HK-2 (cell line): ENCODE data around the gene ABI1.

ENCODE experiments used
- DNase-seq: peaks from one replicate; pipeline ENCODE4 v3.0.0-alpha.2; 2018; ENCODE audit not compliant: unreplicated experiment

Gene ABI1

DNA sequence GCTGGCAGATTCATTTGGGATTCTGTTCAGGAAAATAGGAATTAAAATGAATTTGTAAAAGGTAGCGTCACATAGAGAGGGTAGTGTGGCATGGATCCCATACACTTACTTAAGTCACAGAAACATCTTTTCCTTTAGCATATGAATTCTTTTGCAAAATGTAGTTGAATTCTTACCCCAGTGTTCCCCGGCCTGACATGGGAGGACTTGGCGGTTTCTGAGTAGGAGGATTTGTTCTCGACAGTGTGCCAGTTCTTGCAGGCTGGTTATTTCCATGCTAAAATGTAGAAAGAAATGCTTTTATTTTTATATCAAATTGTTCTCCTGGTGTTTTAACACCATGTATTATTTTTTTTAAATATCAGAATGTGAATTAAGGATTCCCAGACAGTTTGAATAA, 90.7 kb downstream of the ABI1 start:
- no peak for DNase-seq

DNA sequence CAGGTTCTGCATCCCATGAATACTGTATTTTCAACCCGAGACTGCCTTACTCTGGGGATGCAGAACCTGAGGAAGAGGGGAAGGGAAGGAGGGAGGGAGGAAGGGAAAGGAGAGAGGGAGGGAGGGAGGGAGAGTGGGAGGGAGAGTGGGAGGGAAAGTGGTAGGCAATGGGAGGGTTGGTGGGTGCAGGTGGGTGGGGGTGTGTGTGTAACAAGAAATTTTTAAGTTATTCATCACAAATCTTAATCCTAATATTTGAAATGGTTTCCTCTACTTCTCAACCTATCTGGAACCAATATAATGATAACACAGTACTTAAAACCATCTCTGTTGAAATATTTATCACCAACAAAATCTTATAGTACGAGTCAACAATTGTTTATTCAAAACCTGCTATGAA, 95.2 kb downstream of the ABI1 start:
- DNase-seq: no peak

DNA sequence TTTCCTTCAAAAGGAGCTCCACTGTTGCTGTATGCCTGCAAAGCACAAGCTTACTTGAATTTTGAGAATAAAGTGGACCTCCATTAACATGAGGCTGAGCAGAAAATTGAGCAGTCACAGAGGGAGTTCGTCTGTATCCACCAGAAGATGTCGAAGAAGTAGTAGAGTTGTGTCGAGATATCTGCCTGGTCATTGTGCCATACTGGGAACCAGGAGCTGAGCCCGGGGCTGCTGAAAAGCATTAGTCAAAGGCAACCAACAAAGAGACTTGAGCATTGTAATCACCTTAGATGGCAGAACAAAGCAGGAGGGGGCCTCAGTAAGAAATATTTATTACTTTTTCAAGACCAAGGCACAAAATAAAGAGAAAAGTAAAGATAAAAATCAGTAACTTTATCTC, 101.8 kb downstream of the ABI1 start:
- no peak for DNase-seq

DNA sequence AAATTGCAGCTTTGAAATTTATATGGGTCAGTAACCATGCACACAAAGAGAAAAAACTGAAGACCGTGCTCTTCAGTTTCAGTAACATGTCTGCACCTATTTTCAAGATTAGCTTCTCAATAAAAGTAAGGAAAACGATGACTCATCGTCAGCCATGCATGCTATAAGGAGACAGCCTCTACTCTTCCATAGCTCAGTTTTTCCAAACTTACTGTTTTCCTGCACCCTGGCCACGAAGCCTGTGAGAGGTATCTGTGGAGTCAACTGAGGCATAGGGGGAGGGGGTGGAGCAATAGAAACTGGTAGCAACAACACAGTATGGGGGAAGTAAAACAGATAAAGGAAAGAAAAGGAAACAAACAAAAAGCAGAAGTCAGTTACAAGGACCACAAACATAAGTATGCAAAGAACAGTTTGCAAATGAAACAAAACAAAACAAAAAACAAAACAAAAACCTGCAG, 105.3 kb downstream of the ABI1 start:
- DNase-seq: no peak

DNA sequence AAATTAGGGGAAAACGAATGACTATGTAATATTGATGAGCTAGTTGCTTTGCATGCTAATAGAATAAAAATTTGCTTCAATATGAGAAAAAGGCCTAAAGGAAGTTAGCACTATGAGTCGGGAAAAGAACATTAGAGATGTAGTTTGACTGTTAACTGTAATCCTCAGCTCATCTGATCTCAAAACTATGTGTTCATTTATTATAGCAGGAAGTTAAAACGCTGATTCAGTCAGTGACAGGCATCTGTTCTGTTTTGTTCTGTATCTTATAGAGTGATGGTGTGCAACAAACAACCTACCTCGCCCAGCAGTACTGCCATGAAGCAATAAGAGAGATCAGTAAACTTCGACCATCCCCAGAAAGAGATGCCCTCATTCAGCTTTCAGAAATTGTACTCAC, 114.7 kb downstream of the ABI1 start:
- no peak for DNase-seq

DNA sequence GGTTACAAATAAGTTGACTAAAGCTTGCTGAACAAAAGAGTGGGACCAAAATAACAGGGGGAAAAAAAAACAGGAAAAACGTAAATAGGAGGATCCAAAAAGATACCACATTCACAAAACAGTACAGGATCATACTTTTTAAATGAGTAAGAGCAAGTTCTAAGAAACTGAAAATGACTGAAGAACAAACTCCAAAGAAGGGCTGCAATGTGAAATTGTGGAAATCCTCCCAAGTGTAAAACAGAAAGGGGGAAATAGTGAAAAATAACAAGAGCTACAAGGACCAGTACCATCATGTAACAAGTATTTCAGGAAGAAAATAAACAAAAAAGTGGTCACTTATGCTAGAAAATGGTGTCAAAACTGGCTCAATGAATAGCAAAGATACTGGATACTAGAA, 116.9 kb downstream of the ABI1 start:
- DNase-seq: no peak

DNA sequence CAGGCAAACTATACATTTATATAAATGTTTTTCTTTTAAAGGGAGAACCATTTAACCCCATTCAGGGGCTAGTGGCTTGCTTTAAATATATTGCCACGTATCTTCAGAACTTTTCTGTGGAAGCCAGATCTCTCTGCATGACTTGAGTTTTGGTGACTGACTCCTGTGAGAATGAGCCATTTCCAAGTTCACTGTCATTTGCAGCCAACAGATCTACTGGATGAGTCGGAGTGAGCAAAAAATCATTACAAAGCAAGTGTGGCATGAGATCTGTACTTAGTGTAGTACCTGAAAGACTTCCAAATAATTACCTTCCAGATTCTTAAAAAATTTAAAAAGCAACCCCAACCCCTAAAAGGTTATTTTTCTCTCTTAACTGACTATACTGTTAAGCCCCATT, 117.7 kb downstream of the ABI1 start:
- DNase-seq: no peak

DNA sequence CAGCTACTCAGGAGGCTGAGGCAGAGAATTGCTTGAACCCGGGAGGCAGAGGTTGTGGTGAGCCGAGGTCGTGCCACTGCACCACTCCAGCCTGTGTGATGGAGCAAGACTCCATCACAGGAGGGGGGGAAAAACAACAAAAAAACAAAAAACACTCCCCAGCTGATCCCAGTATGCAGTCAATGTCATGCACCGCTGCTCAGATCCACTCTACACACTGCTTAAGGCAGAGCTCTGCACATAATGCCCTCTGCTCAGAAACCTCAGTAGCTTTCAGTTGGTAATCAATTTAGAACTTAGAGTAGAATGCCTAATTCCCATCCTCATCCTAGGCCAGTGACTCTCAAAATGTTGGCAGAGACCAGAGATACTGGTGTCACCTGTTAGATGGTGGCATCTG, 119.4 kb downstream of the ABI1 start:
- DNase-seq: no peak

DNA sequence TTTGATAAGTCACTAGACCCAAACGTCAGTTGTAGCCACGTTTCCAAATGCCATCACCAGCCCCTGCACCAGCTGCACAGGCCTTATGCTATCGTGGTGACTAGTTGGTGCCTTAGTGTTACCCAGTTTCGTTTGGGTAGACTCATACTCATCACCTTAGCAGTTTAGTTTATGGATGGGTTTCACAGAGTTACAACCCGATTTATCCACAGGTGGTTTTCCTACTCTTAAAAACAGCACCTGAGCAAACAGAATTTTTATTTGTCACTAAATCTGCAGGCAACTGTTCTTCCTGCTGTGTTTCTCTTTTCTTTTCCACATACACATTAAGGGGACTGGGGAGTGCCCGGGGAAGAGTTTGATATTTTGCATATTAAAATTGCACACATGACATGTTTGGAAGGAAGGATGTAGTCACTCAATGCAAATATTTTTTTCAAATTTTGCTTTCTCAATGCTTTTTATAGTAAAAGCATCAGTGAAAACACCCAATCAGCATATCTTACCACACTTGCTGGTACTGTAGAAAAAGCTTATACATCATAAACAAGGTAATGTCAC, 121.6 kb downstream of the ABI1 start:
- no peak for DNase-seq

DNA sequence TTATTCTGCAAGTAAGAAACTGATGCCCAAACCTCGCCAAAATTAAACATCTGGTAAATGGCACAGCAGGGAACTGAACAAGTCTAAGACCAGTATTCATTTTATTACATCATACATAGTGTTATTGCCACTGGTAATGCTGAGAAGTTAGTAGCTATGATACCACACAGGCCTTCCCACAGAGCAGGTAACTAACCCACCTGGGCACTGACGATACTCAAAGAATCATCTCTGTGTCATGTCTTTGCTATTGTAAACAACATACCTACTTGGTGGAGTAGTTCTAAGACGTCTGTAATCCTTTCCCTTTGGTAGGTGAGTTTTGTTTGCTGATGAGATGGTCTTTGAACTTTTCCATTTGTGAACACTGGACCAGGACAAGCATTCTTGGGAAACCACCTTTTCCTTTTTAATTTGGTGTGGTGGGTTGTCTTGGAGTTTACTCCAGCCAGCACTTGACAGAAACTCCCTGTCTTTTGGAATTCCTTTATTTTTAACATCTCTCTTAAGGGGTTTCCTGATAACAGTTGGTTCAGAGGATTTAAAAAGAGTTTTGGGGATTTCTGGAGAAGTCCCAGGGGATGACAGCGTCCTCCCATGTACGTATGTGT, 122.4 kb downstream of the ABI1 start:
- DNase-seq: no peak

DNA sequence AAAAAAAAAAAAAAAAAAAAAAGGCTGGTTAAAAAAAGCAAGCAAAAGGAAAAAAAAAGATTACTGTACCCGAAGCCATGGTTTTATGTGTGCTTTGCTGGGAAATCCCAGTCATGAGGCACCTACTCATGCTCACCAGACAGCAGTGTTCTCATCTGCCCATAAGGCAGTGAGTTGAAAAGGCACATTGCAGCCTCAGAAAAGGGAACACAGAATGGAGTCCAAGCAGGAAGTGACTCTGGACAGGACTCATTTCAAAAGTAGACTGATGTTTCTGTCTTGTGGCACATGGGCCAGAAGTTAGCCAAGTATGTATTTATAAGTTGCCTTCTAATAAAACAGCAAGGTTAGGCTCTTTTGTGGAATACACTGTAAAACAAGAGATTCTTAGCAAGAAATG, 123.0 kb downstream of the ABI1 start:
- peak; percentile 20 for DNase-seq

DNA sequence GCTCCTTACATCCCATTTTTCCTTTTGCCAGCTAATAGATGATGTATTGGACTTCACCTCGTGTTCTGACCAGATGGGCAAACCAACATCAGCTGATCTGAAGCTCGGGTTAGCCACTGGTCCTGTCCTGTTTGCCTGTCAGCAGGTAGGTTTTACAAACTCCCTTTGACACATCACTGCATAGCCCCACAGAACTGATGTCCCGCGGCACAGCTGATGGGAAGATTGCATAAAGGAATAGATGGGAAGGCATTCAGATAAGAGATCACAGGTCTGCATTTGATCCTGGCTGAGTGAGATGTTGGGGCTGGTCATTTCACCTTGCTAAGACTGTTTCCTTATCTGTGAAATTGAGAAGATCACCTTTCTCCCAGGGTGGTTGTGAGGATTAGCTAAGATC, 125.3 kb downstream of the ABI1 start:
- no peak for DNase-seq

DNA sequence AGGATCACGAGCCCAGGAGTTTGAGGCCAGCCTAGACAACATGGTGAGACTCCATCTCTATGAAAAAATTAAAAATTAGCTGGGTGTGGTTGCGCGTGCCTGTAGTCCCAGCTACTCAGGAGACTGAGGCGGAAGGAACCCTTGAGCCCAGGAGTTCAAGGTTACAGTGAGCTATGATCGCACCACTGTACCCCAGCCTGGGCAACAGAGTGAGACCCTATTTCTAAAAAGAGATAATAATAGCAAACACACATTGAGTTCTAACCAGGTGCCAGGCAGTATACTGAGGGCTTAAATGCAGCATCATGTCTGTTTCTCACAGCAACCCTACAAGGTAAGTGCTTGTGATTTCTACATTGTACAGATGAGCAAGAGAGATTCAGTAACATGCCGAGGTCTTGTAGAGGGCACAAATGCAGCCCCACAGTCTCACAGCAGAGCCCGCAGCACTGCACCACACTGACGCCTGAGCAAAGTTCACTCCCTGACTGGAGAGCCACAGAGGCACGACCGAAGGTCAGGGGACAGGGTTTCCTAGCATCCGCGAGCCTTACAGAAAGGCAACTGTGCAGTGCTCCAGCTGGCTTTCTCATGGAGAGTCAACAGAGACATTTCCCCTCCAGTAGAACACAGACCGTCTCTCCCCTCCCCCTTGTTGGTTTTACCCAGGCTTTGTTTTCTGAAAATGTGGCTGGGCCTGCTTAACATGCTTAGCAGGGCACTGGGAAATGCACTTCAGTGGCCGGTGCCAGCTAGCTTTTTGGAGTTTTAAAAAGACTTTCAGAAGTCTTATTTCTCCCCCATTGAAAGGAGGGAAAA, 126.8 kb downstream of the ABI1 start:
- DNase-seq: no peak

DNA sequence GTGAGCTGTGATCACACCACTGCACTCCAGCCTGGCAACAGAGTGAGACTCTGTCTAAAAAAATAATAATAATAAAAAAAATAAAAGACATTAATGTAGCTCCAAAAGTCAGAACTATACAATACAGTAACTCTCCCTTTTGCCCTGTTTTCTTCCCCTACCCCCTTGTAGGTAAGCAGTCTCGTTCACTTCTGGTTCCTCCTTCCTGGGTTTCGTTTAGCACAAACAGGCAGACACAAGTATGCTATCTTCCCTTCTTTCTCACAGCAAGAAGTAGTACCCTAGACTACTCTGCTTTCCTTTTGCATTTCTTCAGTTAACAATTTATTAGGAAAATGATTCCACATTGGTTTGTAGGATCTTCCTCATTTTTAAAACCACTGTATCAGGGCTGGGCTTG, 130.2 kb downstream of the ABI1 start:
- DNase-seq: no peak

DNA sequence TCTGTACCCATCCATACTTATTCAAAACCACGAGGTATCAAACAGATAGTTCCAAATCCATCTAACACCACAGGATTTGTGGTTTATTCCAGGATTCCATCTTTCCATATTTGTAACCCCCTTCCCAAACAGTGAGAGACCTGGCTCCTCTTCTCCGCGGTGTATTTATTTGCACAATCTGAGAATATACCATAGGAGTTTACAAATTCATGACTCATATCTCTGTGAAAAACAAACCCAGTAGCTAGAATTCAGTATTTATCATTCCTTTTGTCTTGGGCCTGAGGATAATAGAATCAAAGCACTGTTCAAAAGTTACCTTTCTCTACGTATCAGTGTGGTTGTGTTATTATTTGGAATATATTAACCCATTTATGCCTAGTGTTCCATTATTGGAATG, 131.4 kb downstream of the ABI1 start:
- no peak for DNase-seq

DNA sequence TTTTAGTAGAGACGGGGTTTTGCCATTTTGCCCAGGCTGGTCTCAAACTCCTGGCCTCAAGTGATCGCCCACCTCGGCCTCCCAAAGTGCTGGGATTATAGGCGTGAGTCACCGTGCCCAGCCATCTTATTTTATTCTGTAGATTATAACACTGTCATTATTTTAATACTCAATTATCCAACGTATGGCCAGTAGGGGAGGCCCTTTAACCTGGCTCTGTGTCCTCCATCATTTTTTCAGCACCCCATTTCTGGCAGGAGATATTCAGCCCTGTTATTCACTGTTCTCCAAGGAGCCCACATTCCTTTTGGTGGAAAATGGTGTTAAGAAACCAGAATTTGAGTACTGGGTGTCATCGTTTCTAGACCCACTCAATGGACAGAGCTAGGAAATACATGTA, 131.8 kb downstream of the ABI1 start:
- DNase-seq: no peak

DNA sequence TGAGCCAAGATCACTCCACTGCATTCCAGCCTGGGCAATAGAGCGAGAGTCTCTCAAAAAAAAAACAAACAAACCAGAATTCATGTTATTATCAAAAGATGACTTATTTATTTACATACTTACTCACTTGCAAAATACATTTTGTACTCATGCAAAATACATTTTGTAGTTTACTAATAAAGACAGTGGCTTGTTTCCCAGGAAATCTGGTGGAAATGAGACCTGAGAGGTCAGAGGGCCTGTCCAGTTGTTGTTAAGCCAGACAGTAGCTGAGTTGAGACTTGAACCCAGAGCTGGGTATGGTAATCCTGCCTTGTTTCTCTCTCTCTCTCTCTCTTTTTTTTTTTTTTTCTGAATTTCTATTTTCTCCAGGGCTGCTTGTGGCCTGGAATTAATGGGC, 133.8 kb downstream of the ABI1 start:
- DNase-seq: no peak

DNA sequence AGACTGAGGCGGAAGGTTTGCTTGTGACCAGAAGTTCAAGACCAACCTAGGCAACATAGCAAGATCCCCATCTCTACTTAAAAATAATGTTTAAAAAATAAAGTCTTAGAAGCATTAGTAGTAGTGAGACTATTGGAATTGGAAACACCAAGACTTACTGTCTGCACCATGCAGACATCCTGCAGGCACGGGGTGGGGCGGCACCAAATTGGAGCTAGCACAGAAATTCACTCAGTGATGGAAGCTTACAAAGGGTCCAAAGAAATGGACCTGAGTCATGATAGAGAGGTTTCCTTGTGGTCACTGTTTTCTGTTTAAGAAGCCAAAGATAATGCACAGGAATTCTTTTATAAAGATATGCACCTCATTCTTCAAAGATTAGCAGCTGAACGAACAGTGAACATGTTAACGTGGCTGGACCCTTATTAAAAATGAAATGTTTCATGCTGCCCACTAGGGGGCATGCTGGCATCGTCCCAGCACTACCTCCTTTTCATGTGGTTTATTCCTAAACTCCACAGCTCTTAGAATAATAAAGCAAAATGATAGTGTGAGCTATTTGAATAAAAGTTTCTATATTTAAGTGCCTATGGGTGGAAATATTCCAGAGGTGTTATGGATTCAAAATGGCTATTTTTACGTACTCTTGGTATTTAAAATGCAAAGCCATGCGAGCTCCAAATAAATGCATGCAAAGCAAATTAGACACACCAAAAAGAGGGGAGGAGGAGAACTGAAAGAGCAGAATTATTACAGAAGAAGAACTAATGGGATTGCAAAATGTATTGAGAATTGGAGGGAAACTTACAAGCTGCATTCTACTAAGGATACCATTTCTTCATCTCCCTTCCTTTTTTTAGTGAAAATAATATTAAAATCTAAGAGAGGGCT, 134.7 kb downstream of the ABI1 start:
- peak; percentile 14 for DNase-seq

DNA sequence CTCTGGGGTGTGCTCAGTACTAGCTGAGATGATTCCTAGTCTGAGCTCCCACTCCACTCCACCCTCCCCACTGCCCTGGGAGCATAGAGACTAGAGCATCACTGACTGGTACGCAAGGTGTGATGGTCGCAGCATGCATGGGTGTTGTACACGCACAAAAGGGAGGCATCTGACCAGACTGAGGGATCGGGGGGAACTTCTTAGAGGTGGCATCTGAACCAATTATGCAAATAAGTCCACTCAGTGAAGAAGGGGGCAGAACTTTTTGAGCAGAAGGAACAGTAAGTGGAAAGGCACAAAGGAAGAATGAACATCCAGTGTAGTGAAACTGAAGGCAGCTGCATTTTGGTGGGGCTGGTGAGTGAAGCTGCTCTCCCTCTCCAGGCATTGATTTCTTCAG, 137.7 kb downstream of the ABI1 start:
- no peak for DNase-seq

DNA sequence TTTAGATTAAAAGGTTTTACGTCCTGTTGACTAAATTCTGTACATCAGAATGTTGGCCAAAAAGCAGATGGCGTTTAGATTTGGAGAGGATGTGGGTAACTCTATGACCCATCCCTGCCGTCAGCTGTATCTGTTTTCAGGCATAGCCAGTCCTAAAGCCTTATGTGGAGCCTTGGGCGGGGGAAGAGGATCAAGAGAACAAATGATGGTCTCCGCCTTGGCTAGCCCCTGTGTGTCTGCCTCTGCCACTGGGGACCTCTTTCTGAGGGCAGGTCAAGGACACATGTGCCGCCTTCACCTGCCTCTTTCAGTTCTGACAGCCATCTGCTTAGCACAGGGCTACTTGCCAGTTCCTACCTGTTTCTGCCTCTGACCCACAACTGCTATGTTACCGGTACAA, 139.2 kb downstream of the ABI1 start:
- DNase-seq: no peak

DNA sequence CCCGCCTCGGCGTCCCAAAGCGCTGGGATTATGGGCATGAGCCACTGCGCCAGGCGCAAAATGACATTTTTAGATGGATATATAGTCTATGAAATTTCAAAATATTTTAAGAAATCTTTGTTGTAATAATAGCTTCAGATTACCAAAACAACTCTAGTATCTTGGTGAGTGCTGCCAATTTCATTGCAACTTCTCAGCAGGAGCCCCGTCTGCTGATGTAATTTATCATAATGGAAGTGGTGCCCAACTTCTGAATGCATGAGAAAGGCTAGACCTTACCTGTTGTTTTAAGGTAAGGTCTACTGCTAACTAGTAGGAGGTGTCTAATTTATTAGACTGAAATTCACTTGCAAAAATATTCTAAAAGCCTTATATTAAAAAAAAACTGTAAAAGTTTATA, 143.3 kb downstream of the ABI1 start:
- DNase-seq: no peak

DNA sequence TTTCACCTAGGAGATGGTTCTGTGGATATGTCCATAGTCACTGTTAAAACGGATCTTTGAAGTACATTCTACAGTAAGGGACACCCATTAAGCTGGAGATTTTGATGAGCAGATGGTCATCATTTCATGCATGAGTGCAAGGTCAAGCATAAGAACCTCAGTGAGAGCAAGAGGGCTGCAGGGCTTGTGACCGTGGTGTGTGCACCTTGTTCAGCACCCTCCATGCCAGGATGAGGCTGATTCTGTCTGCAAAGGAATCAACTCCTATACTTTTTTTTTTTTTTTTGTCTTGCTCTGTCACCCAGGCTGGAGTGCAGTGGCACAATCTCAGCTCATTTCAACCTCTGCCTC, 145.6 kb downstream of the ABI1 start:
- DNase-seq: no peak
